Measurements from ENCODE around the gene FKBP8. TPM values are rescaled to one million over a fixed set of nuclear protein-coding genes. Genes with fewer than 3 reads are reported as not detected.
"Not testable (repeated sequence)": the region's sequence is repeated elsewhere in the genome, so short reads cannot be mapped to it uniquely, and the experiment has no call there.

FKBP8 gene
- total RNA-seq, 1 donor from 2014 or later: 167 TPM

DNA sequence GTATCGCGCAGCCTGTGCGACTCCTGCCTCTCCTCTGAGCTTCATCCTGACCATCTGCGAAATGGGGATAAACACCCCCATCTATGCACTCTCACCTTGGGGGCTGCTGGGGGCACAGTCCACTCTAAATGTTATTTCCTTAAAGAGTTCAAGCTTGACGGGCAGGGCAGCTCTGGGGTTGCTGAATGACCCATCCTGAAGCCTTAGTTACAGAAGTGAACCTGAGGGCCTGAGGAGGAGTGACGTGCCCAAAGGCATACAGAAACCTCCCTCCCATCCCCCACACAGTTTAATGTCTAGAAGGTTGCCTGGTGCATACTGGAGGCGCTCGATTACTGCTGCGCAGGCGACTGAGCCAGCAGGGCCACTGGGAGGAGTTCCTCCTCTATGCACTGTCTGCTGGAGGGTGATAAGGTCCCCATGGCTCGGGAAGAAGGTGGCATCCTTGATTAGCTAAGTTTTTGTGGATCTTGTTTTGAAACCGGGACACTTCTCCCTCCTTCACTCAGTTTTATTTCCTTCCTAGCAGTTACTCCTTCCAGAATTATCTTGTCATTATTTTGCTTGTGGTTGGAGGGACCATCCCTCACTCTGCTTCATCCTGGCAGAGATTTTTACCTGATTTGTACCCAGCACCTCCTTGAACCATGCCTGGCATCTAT, 572 bp upstream of the FKBP8 start:
- Mint-ChIP-seq H3K4me1 (ENCODE audit: low read depth) (peaks cover 27% of the 10 kb centered on the region), H3K4me3 (peak overlapping the region; percentile 92), H3K27ac (peak overlapping the region; percentile 99), H3K36me3 (ENCODE audit: low read depth) (peaks cover 6% of the 10 kb centered on the region), H3K27me3 (ENCODE audit: insufficient read depth) (peaks cover 7% of the 10 kb centered on the region), H3K9me3 (no peaks in the 10 kb centered on the region)
- intact Hi-C loops (cut with micrococcal nuclease): loop anchor here (1.0 to 5.0 kb wide), 6 partner anchors 13 to 352 kb away; partner anchors contain the start of genes ELL, KLHL26, KXD1 and MPV17L2
- DNase-seq (ENCODE audit: low spot score): peak; percentile 81

DNA sequence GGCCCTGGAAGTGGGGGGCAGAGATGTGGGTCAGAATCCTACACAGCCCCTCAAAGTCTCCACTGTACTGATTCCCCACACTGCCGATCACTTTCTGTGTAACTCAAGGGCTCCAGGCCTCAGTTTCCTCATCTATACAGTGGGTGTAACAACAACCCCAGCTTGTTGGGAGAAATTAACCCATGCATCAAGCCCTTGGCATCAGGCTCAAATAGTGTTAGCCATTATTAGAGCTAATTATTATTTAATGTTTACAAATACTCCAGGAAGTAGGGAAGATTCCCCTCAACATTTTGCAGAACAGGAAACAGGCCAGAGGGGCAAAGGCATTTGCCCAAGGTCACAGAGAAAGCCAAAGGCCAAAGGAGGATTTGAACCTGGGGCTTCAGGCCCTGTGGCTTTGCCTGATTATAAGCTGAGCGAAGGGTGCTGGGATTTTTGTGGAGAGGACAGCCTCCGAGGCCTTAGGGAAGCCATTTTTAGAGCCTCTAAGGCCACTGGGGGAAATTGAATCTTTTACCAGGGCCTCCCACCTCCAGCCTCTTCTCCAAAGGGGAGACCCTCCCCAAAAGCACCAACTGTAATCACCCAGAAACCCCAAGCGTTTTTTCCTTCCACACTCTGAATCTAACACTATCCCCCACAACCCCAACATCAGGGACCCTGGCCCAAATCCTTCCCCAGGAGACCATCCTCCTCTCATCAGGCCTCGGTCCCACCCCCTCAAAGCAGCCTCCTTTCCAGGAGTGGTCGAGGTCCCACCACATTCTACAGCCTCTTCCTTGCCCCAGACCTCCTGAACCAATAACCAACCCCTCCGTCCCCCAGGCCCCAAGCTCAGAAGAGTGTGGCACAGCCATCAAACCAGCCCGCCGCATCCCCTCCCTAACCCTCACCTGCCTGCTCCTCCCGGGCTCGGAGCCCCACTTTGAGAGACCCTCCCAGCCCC, 1.1 kb downstream of the FKBP8 start:
- intact Hi-C loops (cut with micrococcal nuclease): loop anchor here (5.0 kb wide), 1 partner anchor 350 kb away; the partner anchor contains the start of gene MPV17L2
- DNase-seq (ENCODE audit: low spot score): no peak
- Mint-ChIP-seq H3K27ac (peak overlapping the region; percentile 86), H3K4me3 (peak overlapping the region; percentile 92), H3K36me3 (ENCODE audit: low read depth) (peaks cover 10% of the 10 kb centered on the region), H3K4me1 (ENCODE audit: low read depth) (peaks cover 27% of the 10 kb centered on the region), H3K9me3 (no peaks in the 10 kb centered on the region), H3K27me3 (ENCODE audit: insufficient read depth) (no peaks in the 10 kb centered on the region)

DNA sequence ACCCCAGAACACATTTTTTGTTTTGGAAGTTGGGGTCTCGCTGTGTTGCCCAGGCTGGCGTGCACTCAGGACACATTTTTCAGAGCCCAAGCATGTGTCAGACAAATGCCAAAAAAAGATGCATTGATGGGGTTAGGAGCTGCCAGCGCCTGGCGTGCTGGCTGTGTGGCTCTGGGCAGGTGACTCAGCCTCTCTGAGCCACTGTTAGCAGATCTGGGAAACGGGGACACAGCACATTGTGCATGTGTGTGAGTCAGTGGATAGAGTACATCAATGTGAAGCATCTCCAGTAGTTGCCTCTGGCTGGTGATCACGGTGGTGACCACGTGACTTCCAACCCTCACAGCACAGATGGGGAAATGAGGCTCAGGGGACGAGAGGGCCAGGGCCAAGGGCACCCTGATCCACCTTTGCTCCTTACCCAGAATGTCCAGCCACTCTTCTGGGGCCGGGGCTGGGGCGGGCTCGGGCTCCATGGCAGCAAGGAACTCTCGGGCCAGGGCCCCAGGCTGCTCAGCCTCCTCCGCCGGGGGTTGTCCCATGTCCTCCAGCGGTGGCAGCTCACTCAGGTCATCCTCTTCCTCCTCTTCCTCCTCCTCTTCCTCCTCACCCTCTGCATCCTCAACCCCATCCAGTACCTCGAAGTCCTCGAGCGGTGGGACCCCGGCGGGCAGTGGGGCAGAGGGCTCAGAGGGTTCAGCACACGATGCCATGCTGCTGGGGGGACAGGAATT, 1.9 kb downstream of the FKBP8 start:
- peak overlapping the region; percentile 86 for H3K27ac Mint-ChIP-seq
- no peaks in the 10 kb centered on the region for H3K27me3 Mint-ChIP-seq (ENCODE audit: insufficient read depth)
- intact Hi-C loops (cut with micrococcal nuclease): loop anchor here (5.0 kb wide), 1 partner anchor 349 kb away; the partner anchor contains the start of gene MPV17L2
- H3K4me1 Mint-ChIP-seq (ENCODE audit: low read depth): peaks cover 27% of the 10 kb centered on the region
- H3K4me3 Mint-ChIP-seq: peak overlapping the region; percentile 92
- no peaks in the 10 kb centered on the region for H3K9me3 Mint-ChIP-seq
- H3K36me3 Mint-ChIP-seq (ENCODE audit: low read depth): peaks cover 13% of the 10 kb centered on the region
- no peak for DNase-seq (ENCODE audit: low spot score)

DNA sequence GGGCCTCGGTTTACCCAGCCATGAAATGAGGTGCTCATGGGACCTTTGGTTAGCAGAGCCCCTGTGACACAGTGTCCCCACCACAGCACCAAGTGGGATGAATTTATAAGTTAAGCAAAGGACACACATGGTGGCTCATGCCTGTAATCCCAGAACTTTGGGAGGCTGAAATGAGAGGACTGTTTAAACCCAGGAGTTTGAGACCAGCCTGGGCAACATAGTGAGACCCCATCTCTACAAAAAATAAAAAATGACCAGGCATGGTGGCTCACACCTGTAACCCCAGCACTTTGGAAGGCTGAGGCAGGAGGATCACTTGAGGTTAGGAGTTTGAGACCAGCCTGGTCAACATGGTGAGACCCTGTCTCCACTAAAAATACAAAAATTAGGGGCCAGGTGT, 3.2 kb downstream of the FKBP8 start:
- not testable (repeated sequence) for H3K4me3 Mint-ChIP-seq; H3K27ac Mint-ChIP-seq; DNase-seq (ENCODE audit: low spot score); H3K27me3 Mint-ChIP-seq (ENCODE audit: insufficient read depth); H3K9me3 Mint-ChIP-seq
- Mint-ChIP-seq H3K36me3 (ENCODE audit: low read depth) (peaks cover 15% of the 10 kb centered on the region), H3K4me1 (ENCODE audit: low read depth) (peaks cover 27% of the 10 kb centered on the region)
- intact Hi-C loops (cut with micrococcal nuclease): loop anchor here (5.0 kb wide), 1 partner anchor 348 kb away; the partner anchor contains the start of gene MPV17L2

DNA sequence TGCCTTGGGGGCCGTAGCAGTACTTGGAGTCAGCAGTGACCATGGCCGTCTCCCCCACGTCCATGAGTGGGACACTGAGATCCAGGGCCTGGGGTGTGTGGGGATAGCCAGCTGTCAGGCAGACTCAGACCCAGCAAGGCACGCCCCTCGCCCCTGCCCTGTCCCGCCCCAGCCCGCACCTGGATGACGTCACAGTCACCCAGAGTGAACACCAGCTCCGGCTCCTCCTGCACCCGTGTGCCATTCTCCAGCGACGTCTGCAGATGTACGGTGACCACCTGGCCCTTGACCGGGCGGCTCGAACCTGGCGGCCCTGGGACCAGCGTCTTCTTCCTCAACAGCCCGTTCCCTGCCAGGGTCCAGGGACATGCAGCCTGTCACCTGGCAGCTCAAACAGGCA, 4.0 kb downstream of the FKBP8 start:
- Mint-ChIP-seq H3K27ac (no peak overlapping the region), H3K4me3 (no peak overlapping the region), H3K36me3 (ENCODE audit: low read depth) (peaks cover 15% of the 10 kb centered on the region), H3K4me1 (ENCODE audit: low read depth) (peaks cover 23% of the 10 kb centered on the region), H3K27me3 (ENCODE audit: insufficient read depth) (no peaks in the 10 kb centered on the region), H3K9me3 (no peaks in the 10 kb centered on the region)
- intact Hi-C loops (cut with micrococcal nuclease): no loop called here
- DNase-seq (ENCODE audit: low spot score): no peak

DNA sequence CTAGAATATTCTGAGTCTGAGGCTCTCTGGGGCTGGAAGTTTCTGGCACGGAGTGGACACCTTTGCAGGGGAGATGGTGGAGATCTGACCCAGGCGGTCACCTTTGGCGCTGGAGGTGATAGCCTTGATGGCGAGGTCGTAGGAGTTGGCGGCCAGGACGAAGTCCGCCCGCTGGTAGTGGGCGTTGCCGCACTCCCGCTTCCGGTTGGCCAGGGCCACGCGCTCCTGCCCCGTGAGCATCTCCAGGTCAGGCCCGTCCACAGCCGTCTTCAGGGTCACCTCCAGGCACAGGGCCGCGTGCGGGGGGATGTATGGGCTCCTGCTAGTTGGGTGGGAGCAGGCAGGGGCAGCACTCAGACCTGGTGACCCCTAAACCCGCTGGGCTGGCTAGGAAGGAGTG, 5.3 kb downstream of the FKBP8 start:
- peaks cover 15% of the 10 kb centered on the region for H3K36me3 Mint-ChIP-seq (ENCODE audit: low read depth)
- no peak for DNase-seq (ENCODE audit: low spot score)
- no peaks in the 10 kb centered on the region for H3K27me3 Mint-ChIP-seq (ENCODE audit: insufficient read depth)
- H3K9me3 Mint-ChIP-seq: no peaks in the 10 kb centered on the region
- H3K4me3 Mint-ChIP-seq: no peak overlapping the region
- peaks cover 15% of the 10 kb centered on the region for H3K4me1 Mint-ChIP-seq (ENCODE audit: low read depth)
- intact Hi-C loops (cut with micrococcal nuclease): no loop called here
- H3K27ac Mint-ChIP-seq: no peak overlapping the region

DNA sequence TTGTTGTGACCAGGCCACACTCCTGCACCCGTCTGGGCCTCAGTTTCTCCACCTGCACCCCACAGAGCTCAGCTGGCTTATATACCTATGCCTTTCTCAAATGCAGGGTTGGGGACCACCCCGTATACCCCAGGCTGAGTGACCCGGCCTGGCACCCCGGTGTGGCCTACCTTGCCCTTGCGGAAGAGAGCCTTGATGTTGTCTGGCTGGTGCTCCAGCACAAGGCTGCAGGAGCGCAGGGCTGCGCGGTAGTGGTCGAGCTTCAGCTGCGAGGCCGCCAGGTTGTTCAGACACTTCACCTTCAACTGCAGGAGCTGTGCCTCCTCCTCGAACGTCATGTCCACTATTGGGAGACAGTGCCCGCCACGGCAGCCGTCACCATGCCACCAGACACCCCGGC, 5.9 kb downstream of the FKBP8 start:
- Mint-ChIP-seq H3K4me3 (no peak overlapping the region), H3K4me1 (ENCODE audit: low read depth) (peaks cover 13% of the 10 kb centered on the region), H3K36me3 (ENCODE audit: low read depth) (peaks cover 17% of the 10 kb centered on the region), H3K27ac (no peak overlapping the region), H3K27me3 (ENCODE audit: insufficient read depth) (no peaks in the 10 kb centered on the region), H3K9me3 (no peaks in the 10 kb centered on the region)
- DNase-seq (ENCODE audit: low spot score): no peak
- intact Hi-C loops (cut with micrococcal nuclease): no loop called here

DNA sequence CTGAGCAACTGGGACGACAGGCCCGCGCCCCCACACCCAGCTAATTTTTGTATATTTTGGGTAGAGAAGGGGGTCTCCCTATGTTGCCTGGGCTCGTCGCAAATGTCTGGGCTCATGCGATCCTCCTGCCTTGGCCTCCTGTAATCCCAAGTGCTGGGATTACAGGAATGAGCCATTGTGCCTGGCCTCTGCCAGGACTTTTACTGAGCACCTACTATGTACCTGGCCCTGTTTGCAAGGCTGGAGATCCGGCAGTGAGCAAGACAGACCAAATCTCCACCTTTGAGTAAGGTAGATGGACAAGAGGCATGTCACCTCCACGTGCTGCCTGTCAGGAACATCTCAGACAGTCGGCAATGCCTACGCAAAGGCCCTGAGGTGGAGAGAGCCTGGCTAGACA, 6.9 kb downstream of the FKBP8 start:
- H3K4me3 Mint-ChIP-seq: no peak overlapping the region
- no peaks in the 10 kb centered on the region for H3K27me3 Mint-ChIP-seq (ENCODE audit: insufficient read depth)
- no peak overlapping the region for H3K27ac Mint-ChIP-seq
- no peak for DNase-seq (ENCODE audit: low spot score)
- H3K36me3 Mint-ChIP-seq (ENCODE audit: low read depth): peaks cover 19% of the 10 kb centered on the region
- no peaks in the 10 kb centered on the region for H3K9me3 Mint-ChIP-seq
- H3K4me1 Mint-ChIP-seq (ENCODE audit: low read depth): peaks cover 7% of the 10 kb centered on the region
- intact Hi-C loops (cut with micrococcal nuclease): no loop called here

DNA sequence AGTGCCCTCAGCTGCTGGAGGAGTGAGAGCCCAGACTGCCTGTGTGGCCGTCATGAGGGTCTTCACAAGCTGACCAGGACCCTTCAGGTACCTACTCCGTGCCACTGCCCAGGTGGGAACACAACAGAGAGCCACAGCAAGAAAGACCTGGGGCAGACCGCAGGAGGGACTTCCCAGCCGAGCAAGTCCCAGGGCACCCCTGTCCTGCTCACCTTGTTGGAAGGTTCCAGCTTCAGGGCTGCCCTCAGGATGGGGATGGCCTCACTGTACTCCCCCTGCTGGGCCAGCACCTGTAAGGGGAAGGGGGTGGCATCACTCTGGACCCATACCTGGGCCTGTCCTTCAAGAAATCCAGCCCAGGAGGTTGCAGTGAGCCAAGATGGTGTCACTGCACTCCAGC, 10.3 kb downstream of the FKBP8 start:
- no peaks in the 10 kb centered on the region for H3K27me3 Mint-ChIP-seq (ENCODE audit: insufficient read depth)
- no peaks in the 10 kb centered on the region for H3K4me1 Mint-ChIP-seq (ENCODE audit: low read depth)
- no peaks in the 10 kb centered on the region for H3K9me3 Mint-ChIP-seq
- no peak for DNase-seq (ENCODE audit: low spot score)
- H3K4me3 Mint-ChIP-seq: no peak overlapping the region
- H3K27ac Mint-ChIP-seq: no peak overlapping the region
- intact Hi-C loops (cut with micrococcal nuclease): no loop called here
- peaks cover 13% of the 10 kb centered on the region for H3K36me3 Mint-ChIP-seq (ENCODE audit: low read depth)

DNA sequence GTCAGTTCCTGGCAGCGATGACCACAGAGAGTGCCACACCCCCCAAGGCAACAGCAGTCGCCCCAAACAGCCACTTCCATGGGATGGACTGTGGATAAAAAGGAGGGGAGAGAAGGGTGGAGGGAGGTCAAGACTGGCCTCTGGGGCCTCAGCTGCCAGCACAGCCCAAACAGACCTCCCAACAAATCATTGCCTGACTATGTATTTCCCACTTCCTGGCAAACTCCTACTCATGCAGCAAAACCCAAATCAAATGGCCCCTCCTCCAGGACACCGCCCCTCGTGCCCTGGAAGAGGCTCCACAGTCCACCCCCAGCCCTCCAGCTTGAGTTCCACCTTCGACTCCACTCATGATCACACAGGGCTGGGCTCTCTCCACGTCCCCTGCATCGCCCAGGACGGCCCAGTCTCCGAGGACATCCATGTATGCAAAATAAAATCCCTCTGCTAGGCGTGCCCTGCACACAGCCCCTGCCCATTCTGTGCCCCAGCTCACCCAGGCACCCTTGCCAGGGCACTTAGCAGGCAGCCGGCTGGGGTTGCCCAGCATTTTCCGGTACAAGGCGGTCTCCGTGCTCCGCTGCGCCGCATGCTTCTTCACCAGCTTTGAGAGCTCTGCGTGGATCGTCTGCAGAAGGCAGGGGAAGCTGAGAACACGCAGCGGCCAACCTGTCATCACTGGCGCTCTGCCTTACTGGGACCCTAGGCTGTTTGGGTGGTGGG, 11.0 kb downstream of the FKBP8 start:
- Mint-ChIP-seq H3K9me3 (no peaks in the 10 kb centered on the region), H3K4me3 (no peak overlapping the region), H3K27ac (no peak overlapping the region), H3K36me3 (ENCODE audit: low read depth) (peaks cover 10% of the 10 kb centered on the region), H3K4me1 (ENCODE audit: low read depth) (no peaks in the 10 kb centered on the region), H3K27me3 (ENCODE audit: insufficient read depth) (no peaks in the 10 kb centered on the region)
- intact Hi-C loops (cut with micrococcal nuclease): no loop called here
- no peak for DNase-seq (ENCODE audit: low spot score)

DNA sequence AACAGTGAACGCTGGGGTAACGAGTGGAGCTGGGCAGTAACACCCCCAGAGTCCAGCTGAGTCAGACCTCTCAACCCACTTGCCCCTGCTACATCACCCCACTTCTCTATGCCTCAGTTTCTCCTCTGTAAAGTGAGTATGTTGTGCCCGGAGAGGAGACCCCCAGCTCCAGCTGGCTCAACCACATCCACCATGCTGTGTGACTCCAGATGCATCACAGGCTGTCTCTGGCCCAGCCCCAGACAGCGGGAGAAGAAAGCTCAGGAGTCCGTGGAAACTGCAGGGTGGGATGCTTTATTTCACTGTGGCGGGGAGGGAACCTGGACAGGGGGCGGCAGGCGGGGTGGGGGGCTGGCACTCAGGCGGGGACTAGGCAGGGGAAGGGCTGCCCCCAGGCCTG, 11.9 kb downstream of the FKBP8 start:
- H3K4me3 Mint-ChIP-seq: no peak overlapping the region
- intact Hi-C loops (cut with micrococcal nuclease): no loop called here
- H3K4me1 Mint-ChIP-seq (ENCODE audit: low read depth): no peaks in the 10 kb centered on the region
- H3K27me3 Mint-ChIP-seq (ENCODE audit: insufficient read depth): no peaks in the 10 kb centered on the region
- H3K27ac Mint-ChIP-seq: no peak overlapping the region
- no peaks in the 10 kb centered on the region for H3K9me3 Mint-ChIP-seq
- DNase-seq (ENCODE audit: low spot score): no peak
- peaks cover 7% of the 10 kb centered on the region for H3K36me3 Mint-ChIP-seq (ENCODE audit: low read depth)

DNA sequence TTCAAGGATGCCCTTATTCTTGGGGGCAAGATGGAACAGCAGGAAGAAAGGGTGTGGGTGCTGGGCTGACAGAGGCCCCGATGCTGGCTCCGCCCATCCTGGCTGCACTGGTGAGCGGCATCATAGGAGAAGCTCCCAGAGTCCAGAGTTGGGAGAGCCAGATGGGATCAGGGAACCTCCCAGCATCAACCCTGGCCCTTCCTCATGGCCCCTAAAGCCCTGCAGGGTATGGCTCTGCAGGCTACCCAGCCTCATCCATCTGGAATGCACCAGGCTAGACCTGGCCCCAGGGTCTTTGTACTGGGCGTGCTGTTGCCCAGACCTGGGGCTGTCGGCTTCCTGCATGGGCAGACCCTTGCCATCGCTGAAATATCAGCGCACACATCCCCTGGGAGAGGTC, 13.6 kb downstream of the FKBP8 start:
- Mint-ChIP-seq H3K27ac (no peak overlapping the region), H3K4me3 (no peak overlapping the region), H3K36me3 (ENCODE audit: low read depth) (peaks cover 4% of the 10 kb centered on the region), H3K27me3 (ENCODE audit: insufficient read depth) (no peaks in the 10 kb centered on the region), H3K4me1 (ENCODE audit: low read depth) (no peaks in the 10 kb centered on the region), H3K9me3 (no peaks in the 10 kb centered on the region)
- intact Hi-C loops (cut with micrococcal nuclease): no loop called here
- DNase-seq (ENCODE audit: low spot score): no peak
